GM23248 (cell line): ENCODE measurements around the gene ISL2. TPM values are rescaled to one million over a fixed set of nuclear protein-coding genes. Genes with fewer than 3 reads are reported as not detected.

Experiments used
- DNase-seq: peaks from one replicate; pipeline ENCODE4 v3.0.0-alpha.2; 2015
- H2AFZ ChIP-seq: fragments of 200-600 bp; sonication (generic); 2 replicates; pipeline ENCODE4 v1.6.1; 2016; ENCODE audit warnings: antibody characterized with exemption
- H3F3A ChIP-seq: fragments of 200-600 bp; sonication (generic); 2 replicates; pipeline ENCODE4 v1.6.1; 2016; ENCODE audit warnings: mild to moderate bottlenecking, antibody characterized with exemption, mixed run types; ENCODE audit not compliant: insufficient read depth
- H3K27ac ChIP-seq: fragments of 200-600 bp; sonication (generic); 2 replicates; pipeline ENCODE4 v1.5.1; 2016; ENCODE audit warnings: mild to moderate bottlenecking
- H3K27me3 ChIP-seq: fragments of 200-600 bp; sonication (generic); replicated peaks from 2 replicates; pipeline ENCODE4 v1.6.1; 2016; ENCODE audit warnings: mild to moderate bottlenecking; ENCODE audit not compliant: insufficient read depth
- H3K36me3 ChIP-seq: fragments of 200-600 bp; sonication (generic); 2 replicates; pipeline ENCODE4 v1.6.1; 2016; ENCODE audit warnings: low read depth, mild to moderate bottlenecking
- H3K4me1 ChIP-seq: fragments of 200-600 bp; sonication (generic); 2 replicates; pipeline ENCODE4 v1.6.1; 2016; ENCODE audit warnings: mild to moderate bottlenecking; ENCODE audit not compliant: insufficient read depth
- H3K4me2 ChIP-seq: fragments of 200-600 bp; sonication (generic); one replicate; pipeline ENCODE4 v1.6.1; 2016; ENCODE audit warnings: mild to moderate bottlenecking; ENCODE audit not compliant: unreplicated experiment
- H3K4me3 ChIP-seq: fragments of 200-600 bp; sonication (generic); 2 replicates; pipeline ENCODE4 v1.5.1; 2016; ENCODE audit warnings: mild to moderate bottlenecking
- H3K79me2 ChIP-seq: fragments of 200-600 bp; sonication (generic); 2 replicates; pipeline ENCODE4 v1.6.1; 2016; ENCODE audit warnings: mild to moderate bottlenecking; ENCODE audit not compliant: insufficient read depth
- H3K9ac ChIP-seq: fragments of 200-600 bp; sonication (generic); 2 replicates; pipeline ENCODE4 v1.6.1; 2016; ENCODE audit warnings: mild to moderate bottlenecking
- H3K9me2 ChIP-seq: fragments of 200-600 bp; sonication (generic); 2 replicates; pipeline ENCODE4 v1.6.1; 2016; ENCODE audit warnings: mixed run types, mild to moderate bottlenecking, moderate library complexity; ENCODE audit not compliant: insufficient read depth
- H3K9me3 ChIP-seq: fragments of 200-600 bp; sonication (generic); one replicate; pipeline ENCODE4 v1.6.1; 2017; ENCODE audit warnings: low read depth
- H4K20me1 ChIP-seq: fragments of 200-600 bp; sonication (generic); 2 replicates; pipeline ENCODE4 v1.6.0; 2016; ENCODE audit not compliant: insufficient read depth
- EZH2 ChIP-seq: fragments of 200-600 bp; sonication (generic); IDR thresholded peaks from 2 replicates; pipeline ENCODE4 v1.6.1; 2018; ENCODE audit warnings: antibody characterized with exemption, mild to moderate bottlenecking; ENCODE audit not compliant: insufficient read depth, poor library complexity, severe bottlenecking
- EZH2phosphoT487 ChIP-seq: fragments of 200-600 bp; sonication (generic); IDR thresholded peaks from 2 replicates; pipeline ENCODE4 v1.6.1; 2018; ENCODE audit warnings: antibody characterized with exemption, moderate library complexity, mild to moderate bottlenecking, low read depth; ENCODE audit not compliant: insufficient read depth
- WGBS, 2 experiments: methylation state at CpG; one replicate each; pipeline ENCODE4 v1.1.6; 2015 to 2017; ENCODE audit warnings: low lambda C conversion rate in 2 of 2, low coverage in 1 of 2; ENCODE audit errors: missing lambda C conversion rate in 2 of 2; 5-methylcytosine and 5-hydroxymethylcytosine counted together
- in situ Hi-C: fragments of 300-500 bp; cut with MboI; formaldehyde crosslinking; loops from 2 replicates; pipeline ENCODE4 v1.15.0; 2020
- polyA plus RNA-seq: library from polyadenylated mRNA; unstranded; fragments of >200 nt; fragmentation: Nextera tagmentation; extraction: Ambion mirVana; gene quantifications from 2 replicates; pipeline ENCODE4 v1.2.1, GENCODE V29; 2016
- total RNA-seq: library from RNA; depleted of rRNA; stranded (reverse); fragments of >200 nt; shearing (Covaris generic); gene quantifications from 2 replicates; pipeline ENCODE4 v1.2.3, GENCODE V29; 2014

The ISL2 gene
- total and polyA plus RNA-seq, 2 experiments from 2014 or later, result 0.98 to 2.2 TPM

DNA sequence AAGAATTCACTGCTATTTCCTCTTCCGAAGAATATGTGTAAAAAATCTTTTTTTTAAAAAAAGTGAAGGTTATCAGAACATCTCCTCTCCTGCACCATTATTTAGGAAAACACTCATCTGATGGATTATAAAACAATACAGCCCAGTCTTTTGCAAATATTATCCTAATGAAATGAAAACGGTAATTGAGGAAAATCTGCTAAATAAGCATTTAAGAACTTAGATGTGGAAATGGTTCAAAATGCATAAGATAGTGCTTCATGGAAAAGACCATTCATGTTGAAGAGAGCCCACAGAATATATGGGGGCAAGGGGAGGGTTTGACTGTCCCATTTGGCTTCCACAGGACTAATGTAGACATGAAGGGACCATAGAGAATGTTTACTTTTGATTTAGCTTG lies 47.8 kb downstream of the ISL2 start:
- H3K36me3 ChIP-seq, result no peaks in the 10 kb centered on the region
- H3F3A ChIP-seq, result no peaks in the 10 kb centered on the region
- H4K20me1 ChIP-seq, result no peaks in the 10 kb centered on the region
- no peak overlapping the region for H3K4me2 ChIP-seq
- H3K9me3 ChIP-seq, result no peaks in the 10 kb centered on the region
- no peak overlapping the region for H3K9ac ChIP-seq
- no peaks in the 10 kb centered on the region for H3K9me2 ChIP-seq
- no peak overlapping the region for H2AFZ ChIP-seq
- H3K4me1 ChIP-seq, result peaks cover 7% of the 10 kb centered on the region
- no peak overlapping the region for H3K4me3 ChIP-seq
- no peak for DNase-seq
- H3K27ac ChIP-seq, result no peak overlapping the region
- no peaks in the 10 kb centered on the region for H3K79me2 ChIP-seq
- in situ Hi-C loops, result no loop called here
- H3K27me3 ChIP-seq, result no peaks in the 10 kb centered on the region
- WGBS, 2 experiments, result 91 to 93% methylated on average over 2 of the region's 2 CpGs
- no peak for TF ChIP-seq EZH2phosphoT487
- TF ChIP-seq EZH2, result no peak

DNA sequence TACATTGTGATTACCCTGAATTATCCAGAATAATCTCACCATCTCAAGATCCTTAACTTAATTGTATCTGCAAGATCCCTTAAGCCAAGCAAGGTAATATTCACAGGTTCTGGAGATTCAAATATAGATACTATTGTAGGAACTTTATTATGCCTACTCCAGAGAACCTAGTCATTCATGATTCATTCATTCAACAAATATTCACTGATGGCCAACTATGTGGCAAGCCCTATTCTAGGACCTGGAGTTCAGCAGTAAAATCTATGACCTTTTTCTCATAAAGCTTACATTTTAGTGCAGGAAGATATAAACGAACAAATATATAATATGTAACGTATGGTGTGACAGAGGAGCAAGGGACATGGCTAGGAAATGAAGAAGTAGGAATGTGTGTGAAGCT lies 49.6 kb downstream of the ISL2 start:
- TF ChIP-seq EZH2phosphoT487 (no peak), EZH2 (no peak)
- Histone ChIP-seq H3K36me3 (no peaks in the 10 kb centered on the region), H3F3A (no peaks in the 10 kb centered on the region), H3K4me1 (peaks cover 7% of the 10 kb centered on the region), H3K4me3 (no peak overlapping the region), H3K27me3 (no peaks in the 10 kb centered on the region), H3K9me3 (no peaks in the 10 kb centered on the region), H3K9me2 (no peaks in the 10 kb centered on the region), H3K79me2 (no peaks in the 10 kb centered on the region), H2AFZ (no peak overlapping the region), H4K20me1 (no peaks in the 10 kb centered on the region), H3K4me2 (no peak overlapping the region), H3K27ac (no peak overlapping the region), H3K9ac (no peak overlapping the region)
- WGBS, 2 experiments, result 77 to 80% methylated on average over 2 of the region's 2 CpGs
- in situ Hi-C loops, result no loop called here
- peak; percentile 40 for DNase-seq

DNA sequence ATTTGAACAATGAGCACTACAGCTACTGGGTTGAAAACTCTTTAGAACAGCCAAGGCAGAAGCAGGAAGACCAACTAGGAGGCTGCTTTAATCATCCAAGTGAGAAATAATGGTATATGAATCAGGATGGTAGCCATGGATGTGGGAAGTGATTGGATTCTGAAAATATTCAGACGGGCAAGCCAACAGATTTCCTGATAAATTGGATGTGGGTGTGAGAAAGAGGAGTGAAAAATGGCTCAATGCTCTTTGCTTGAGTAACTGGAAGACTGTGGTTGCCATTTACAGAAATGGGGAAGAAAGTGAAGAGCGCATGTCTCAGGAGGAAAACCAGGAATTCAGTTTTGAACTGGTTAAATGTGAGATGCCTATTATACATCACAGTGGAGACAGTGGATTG lies 50.4 kb downstream of the ISL2 start:
- H3K4me3 ChIP-seq, result no peak overlapping the region
- no peak overlapping the region for H2AFZ ChIP-seq
- peaks cover 7% of the 10 kb centered on the region for H3K4me1 ChIP-seq
- H3F3A ChIP-seq, result no peaks in the 10 kb centered on the region
- TF ChIP-seq EZH2phosphoT487 (no peak), EZH2 (no peak)
- no peaks in the 10 kb centered on the region for H3K36me3 ChIP-seq
- no peaks in the 10 kb centered on the region for H3K27me3 ChIP-seq
- H3K9ac ChIP-seq, result no peak overlapping the region
- no peaks in the 10 kb centered on the region for H3K9me3 ChIP-seq
- WGBS, 2 experiments, result 85 to 89% methylated on average over 2 of the region's 2 CpGs
- in situ Hi-C loops, result no loop called here
- DNase-seq, result peak; percentile 31
- H3K4me2 ChIP-seq, result no peak overlapping the region
- H3K27ac ChIP-seq, result no peak overlapping the region
- H3K9me2 ChIP-seq, result no peaks in the 10 kb centered on the region
- H3K79me2 ChIP-seq, result no peaks in the 10 kb centered on the region
- H4K20me1 ChIP-seq, result no peaks in the 10 kb centered on the region

DNA sequence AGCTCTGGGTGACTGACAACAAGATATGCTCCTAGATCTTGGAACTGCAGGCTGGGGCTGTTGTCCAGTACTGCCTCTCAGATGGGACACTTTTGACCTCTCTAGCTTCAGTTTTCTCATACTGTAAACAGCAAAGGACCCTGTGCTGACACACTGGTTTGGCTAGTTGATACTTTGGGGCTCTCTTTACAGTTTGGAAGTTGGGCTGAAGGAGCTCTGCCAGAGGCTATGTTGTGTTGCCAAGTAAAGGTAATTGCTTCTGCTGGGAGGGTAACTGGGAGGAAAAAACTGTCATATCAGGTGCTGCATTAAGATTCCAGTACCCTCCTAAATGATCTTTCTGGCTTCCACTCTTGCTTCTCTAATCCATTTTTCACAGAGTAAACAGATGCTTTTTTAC lies 54.0 kb downstream of the ISL2 start:
- Histone ChIP-seq H3K79me2 (no peaks in the 10 kb centered on the region), H3K9me2 (no peaks in the 10 kb centered on the region), H3K9ac (no peak overlapping the region), H3F3A (no peaks in the 10 kb centered on the region), H3K4me3 (no peak overlapping the region), H3K27ac (no peak overlapping the region), H3K4me1 (peaks cover 7% of the 10 kb centered on the region), H3K4me2 (no peak overlapping the region), H4K20me1 (no peaks in the 10 kb centered on the region), H3K27me3 (no peaks in the 10 kb centered on the region), H3K36me3 (no peaks in the 10 kb centered on the region), H3K9me3 (no peaks in the 10 kb centered on the region), H2AFZ (no peak overlapping the region)
- in situ Hi-C loops, result no loop called here
- TF ChIP-seq EZH2phosphoT487 (no peak), EZH2 (no peak)
- no peak for DNase-seq

DNA sequence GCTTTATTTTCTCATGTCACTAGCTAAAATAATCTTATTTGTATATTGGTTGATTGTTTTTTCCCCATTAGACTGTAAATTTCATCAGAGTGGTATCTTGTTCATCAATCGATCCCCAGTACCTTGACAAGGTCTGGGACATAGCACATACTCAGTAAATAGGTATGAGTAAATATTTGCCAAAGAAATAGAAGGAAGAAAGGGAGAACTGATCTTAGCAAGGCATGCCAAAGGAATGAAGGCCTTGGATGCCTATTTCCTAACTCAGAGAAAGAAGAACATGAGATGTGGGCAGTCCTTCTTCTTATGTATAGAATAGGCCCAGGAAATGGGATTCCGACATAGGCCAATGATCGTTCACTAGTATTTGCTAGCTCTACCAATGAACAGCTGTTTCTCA lies 54.7 kb downstream of the ISL2 start:
- 93 to 97% methylated on average over 3 of the region's 3 CpGs for WGBS, 2 experiments
- Histone ChIP-seq H2AFZ (no peak overlapping the region), H4K20me1 (no peaks in the 10 kb centered on the region), H3K27ac (no peak overlapping the region), H3K79me2 (no peaks in the 10 kb centered on the region), H3K4me2 (no peak overlapping the region), H3K27me3 (no peaks in the 10 kb centered on the region), H3K36me3 (no peaks in the 10 kb centered on the region), H3K9me3 (no peaks in the 10 kb centered on the region), H3F3A (no peaks in the 10 kb centered on the region), H3K9ac (no peak overlapping the region), H3K4me1 (peaks cover 3% of the 10 kb centered on the region), H3K4me3 (no peak overlapping the region), H3K9me2 (no peaks in the 10 kb centered on the region)
- in situ Hi-C loops, result no loop called here
- no peak for DNase-seq
- TF ChIP-seq EZH2 (no peak), EZH2phosphoT487 (no peak)
